Activated T-cell treated with anti-CD3 and anti-CD28 coated beads for 1 hour (primary cell): Measurements from ENCODE around the gene CX3CR1.
"Not testable (repeated sequence)": the region's sequence is repeated elsewhere in the genome, so short reads cannot be mapped to it uniquely, and the experiment has no call there.

Source experiments
- DNase-seq: peaks from one replicate; pipeline ENCODE4 v3.0.0-alpha.2; 2020; ENCODE audit warnings: low read depth

CX3CR1 gene

DNA sequence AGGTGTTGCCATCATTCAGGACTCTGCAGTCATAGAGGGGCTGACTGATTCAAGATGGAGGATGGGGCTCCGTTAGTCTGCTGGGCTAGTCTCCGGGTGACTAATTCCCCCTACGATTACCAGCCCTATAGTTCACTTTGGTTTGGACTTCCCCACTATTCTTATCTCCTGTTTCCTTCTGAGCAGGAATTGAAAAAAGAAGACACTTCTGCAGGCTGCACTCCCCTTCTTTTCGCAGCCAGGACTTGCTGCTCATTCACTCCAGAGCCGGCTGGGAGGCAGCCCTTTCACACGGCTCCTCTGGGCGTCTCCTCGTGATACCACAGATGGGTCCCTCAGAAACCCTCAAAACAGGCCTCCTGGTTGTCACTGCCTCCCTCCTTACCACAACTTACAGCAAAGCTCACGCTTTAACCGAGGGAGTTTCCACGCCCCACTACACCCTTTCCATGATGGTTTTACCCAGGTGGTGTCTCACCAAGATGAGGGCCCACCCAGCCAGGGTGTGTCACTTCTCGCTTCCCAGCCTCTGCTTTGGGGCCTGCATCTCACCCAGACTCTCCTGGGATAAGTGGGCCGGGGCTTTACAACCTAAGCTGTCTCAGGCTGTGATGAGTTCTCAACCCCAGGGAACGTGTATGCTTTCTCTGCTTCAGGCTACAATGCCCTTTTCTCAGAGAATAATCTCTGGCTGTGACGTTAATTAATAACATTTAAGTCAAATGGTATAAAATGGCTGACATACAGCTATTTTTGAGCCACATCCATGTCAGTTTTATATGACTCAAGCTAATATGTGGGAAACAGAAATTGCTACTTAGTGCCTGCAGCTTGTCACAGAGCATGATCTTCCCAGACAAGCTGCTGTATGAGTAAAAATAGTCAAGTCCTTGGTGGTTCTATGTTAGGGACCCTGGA, 11.9 kb downstream of the CX3CR1 start:
- peak; percentile 36 for DNase-seq

DNA sequence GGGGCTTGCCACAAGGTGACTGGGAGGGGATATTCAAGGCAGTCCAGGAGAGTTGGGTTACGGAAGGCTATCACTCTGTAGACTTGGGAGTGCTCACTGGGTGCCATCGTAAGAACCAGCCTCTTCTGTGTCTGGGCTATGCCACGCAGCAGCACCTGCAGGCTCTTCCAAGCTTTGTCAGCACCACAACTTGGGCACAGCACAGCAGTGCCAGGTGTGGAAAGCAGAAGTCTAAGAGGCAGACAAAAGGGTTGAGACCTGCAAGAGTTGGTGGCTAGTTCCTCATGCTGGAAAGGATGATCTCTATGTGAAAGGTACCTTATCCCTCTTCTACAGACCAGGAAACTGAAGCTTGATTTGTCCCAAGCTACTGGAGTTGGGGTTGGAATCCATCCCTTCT, 15.8 kb downstream of the CX3CR1 start:
- no peak for DNase-seq

DNA sequence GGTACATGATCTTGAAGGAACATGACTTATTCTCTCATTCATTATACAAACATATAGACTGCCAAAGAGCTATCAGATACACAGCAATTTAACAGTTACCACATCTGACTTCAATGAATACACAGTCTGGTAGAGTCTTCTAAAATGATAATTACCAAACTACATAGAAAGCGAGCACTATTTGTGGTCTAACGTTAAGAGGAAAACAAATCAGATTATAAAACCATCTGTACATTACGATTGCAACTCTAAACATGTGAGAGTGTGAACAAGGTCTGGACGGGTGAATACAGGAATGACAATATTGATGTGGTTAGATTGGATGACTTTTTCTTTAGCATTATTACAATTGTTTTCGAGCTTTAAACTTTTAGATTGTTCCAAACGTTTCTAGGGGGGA, 16.3 kb downstream of the CX3CR1 start:
- no peak for DNase-seq

DNA sequence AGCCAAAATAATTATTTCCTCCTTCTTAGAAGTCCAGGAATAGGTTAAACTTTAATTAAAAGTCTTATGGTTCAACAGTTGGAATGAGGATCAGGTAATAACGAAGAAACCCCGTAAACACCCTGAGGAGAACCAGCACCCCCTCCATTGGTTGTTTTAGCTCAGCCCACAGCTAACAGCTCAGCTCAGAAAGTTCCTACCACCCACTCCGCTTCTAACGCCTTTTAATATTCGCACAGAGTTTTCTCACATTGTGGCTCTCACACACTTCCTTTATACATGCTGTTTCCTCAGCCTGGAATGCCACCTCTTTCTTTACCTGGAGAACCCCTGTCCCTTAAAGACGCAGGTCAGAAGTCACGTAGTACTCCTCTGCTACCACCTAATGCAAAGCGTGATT, 17.0 kb downstream of the CX3CR1 start:
- DNase-seq: no peak

DNA sequence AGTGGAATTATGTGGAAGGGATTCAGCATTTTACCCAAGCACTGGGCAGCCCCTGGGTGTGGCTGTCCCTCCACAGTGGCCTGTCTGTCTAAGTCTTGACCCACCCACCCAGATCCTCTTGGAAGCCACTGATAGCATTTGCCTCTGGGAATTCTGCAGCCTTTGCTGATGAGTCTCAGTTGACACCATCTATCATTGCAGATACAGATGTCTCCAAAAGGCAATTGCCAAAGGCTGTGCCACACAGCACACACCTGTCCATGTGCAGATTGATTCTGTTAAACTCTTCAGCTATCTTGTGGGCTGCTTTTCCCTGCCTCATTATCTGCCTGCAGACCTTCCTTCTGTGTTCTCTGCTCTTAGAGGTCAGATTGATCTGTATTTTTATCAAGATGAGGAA, 18.1 kb downstream of the CX3CR1 start:
- DNase-seq: no peak

DNA sequence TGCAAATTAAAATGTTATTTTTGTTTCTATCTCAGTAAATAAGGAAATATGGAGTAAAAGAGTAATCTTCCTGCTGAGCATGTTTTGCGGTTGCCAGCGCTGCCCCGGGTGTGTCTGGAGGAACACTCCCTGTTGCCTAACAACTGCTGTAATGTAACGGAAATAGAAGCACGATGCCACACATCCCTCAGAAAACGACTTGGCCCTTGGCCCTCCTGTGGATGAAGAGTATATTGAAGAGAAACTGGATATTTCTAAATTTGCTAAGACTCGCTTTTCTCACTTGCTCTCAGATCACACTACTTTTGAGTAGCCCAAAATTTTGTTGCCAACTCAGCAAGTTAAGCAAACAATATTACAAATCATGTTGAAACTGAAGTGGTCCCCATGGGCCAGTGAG, 18.9 kb downstream of the CX3CR1 start:
- peak; percentile 12 for DNase-seq

DNA sequence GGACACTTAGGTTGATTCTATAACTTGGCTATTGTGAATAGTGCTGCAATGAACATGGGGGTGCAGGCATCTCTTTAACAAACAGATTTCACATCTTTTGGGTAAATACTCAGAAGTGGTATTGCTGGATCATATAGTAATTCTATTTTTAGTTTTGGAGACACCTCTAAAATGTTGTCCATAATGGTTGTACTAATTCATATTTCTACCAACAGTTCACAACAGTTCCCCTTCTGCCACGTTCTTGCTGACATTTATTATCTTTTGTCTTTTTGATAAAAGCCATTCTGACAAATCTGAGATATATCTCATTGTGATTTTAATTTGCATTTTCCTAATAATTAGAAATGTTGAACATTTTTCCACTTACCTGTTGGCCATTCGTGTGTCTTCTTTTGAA, 19.5 kb downstream of the CX3CR1 start:
- no peak for DNase-seq

DNA sequence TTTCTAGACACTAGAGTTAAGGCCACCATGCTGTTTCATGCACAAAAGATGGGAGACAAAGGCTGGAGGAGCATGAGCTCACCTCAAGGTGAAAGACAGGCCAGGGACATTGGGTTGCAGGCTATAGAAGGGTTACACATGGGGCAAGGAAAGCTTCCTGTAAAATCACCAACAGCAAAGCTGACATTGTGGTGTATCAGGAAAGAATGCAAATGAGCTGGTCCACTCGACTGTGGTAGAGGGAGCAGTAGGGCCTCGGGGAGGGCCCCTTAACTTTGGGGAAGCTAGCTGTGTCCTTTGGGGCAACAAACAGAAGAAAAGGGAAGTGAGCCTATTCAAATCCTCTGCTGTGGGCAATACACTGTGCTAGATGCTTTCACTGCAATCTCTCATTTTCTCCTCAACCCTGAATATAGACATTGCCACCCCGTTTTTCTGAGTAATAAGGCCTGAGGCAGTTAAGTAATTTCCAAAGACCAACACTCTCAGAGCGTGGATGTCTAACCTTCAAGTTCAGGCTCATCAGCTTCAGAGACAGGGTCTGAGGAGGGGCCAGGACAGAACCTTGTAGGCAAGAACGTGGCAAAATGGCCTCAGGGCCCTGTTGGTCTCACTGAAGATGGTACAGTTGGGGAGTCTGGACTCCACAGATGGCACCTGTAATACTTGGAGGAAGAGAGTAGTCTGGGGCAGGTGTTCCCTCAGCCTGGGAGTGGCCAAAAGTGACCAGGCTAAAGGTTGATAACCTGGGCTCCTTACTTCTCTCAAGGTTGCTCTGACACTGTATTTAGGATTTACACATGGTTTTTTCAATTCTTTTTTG, 24.1 kb downstream of the CX3CR1 start:
- no peak for DNase-seq

DNA sequence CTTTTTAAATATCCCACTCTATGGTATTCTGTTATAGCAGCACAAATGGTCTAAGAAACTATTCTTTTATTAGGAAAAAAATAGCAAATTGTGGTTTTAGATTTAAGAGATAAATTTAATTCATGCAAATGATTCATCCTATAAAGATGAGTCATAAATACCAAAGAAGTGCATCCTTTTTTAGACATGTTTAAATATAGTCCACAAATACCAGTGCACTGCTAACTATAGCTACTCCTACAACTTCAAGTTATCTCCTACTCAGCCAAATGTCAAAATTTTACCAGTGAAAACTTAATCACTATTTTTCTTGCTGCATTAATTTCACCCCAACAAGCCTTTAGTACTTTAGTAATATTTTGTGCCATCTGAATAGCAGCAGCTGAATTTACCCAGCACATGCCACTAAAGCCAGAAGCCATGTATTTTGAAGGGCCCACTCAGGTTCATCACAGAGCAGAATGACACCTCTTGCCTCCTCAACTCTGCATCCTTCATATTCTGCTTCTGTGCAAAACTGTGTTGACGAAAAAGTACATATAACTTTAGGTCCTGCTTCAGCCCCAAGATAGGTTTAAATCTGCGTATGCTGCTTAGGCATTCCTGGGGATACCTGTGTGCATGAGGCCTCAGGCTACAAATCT, 24.9 kb downstream of the CX3CR1 start:
- DNase-seq: no peak

DNA sequence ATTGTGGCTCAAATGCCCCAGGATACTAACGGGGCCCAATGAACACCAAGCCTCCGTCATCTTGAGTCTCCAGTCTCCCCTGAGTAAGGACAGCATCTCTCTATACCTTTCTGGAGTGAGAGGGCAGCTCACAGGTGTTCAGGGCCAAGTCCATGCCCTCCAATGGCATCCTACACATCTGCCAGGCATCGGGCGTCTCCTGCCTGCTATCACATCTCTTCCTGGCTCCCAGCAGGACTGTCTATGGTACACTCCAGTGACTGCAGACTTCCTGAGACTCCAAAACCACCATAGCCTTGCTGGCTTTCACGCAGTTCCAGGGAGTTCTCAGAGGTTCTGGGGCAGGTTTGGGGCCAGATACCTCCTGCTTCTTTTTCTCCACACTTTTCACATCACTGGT, 28.3 kb downstream of the CX3CR1 start:
- DNase-seq: no peak

DNA sequence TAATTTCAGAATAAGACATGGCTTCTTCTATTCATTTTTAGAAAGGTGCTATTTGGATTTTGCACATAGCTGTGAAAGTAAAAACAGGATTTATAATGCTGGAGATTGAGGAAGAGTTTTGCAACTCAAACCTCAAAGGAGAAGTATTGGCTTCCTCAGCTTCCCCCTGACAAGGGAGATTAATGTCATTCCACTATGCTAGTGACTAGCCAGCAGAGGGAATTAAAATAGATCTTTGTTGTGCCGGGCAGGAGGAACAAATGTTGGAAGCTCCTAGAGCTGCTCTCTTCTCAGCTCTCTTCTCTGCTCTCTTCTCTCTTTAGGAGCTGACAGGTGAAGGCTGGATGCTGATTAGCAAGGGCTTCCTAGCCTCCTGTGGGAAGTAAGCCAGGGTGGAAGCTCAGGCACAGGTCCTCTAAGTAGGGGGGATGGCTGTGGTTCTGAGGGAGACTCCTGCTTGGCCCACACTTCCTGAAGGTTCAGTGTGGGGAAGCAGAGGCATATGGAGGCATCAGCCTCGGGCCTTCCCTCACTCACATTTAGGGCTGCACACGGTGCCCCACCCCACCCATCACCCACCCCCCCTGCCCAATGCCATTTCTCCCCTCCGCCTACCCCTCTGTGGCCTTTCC, 29.6 kb downstream of the CX3CR1 start:
- DNase-seq: no peak

DNA sequence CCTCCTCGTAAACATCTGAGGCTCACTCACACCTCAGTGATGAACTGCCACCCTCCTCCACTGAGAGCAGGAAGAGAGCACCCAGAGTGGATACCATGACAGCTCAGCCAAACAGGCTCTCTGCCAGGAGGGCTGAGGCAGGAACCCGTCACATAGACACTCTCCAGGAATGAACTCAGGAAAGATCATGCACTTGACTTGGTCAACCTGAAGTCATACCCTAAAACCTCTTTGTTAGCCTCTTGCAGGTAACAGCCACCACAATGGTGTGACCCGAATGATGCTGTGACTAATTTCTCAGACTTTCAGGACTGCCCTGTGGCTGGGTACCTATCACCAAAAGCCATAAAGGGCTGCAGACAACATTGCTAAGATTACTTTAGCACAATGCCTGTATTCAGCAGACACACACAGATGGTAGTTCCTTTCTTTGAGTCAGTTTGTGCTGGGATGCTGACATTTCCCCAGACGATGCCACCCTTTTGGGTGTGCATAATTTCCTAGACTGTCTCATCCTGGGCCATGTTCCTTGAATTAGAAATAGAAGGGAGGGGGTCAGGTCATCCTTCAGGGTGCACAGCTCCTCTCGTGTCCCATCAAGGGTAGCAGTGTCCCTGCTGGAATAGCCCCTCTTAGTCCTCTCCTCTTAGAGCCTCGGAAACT, 30.3 kb downstream of the CX3CR1 start:
- no peak for DNase-seq

DNA sequence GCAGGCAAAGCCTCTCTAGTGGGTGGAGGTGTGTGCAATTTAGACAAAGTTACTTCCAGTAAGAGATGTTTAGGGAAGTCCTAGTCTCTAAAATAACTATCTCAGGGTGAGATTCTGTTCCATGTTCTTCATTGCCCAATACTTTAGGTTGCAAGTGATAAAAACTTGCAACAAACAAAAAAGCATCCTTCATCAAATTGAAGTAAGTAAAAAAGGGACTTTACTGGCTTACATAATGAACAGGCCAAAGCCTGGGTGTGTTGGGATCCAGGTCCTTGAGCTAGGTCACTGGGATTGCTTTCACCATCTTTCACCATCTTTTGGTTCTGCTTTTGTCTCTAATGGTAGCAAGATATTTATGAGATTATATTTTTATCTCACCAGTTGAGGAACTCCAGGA, 38.3 kb downstream of the CX3CR1 start:
- no peak for DNase-seq

DNA sequence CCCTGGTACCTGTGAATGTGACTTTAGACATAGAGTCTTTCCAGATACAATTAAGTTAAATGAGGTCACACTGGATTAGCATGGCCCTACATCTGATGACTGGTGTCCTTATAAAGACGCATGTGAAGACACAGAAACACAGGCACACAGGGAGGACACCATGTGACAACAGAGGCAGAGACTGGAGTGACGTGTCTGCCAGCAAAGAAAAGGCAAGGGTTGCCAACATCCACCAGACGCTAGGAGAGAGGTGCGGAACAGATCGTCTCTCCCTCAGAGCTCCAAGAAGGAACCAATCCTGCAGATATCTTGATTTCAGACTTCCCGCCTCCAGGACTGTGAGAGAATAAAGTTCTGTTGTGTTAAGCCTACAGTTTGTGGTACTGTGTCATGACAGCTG, 42.8 kb downstream of the CX3CR1 start:
- DNase-seq: no peak

DNA sequence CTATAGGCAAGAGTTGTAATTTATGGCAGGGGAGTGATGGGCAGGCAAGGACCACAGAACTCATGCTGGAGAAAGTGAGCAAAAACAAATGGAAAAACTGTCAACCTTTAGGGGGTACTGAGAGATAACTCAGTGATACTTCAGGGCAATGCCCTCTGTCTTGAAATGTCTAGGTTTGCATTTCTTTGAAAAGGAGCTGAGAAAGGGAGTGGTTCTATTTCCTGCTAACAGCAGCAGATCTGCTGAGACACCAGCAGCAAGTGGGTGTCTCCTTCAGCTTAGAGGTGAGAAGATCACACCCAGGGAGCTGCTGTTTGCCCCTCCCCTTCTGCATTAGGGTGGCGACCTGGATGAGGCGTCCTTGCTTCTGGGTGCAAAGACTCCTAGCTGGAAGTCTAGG, 45.2 kb downstream of the CX3CR1 start:
- no peak for DNase-seq

DNA sequence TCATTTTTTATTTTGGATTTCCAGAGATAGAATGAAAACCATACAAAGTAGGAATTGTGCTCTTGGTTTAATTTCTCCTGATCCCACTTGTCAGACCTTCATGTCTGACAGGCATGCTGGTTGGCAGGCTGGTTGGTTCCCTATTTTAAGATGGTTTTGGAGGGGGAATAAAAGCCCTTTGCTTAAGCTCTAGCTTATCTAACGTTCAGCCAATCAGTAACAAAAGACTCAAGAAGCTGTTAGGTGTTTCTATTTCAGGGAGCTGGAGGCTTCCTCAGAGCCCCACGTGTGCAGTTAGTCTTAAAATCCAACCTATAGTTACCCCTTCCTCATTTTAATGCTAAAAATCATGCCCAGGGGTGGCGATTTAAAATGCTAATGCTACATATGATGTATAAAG, 47.0 kb downstream of the CX3CR1 start:
- no peak for DNase-seq

DNA sequence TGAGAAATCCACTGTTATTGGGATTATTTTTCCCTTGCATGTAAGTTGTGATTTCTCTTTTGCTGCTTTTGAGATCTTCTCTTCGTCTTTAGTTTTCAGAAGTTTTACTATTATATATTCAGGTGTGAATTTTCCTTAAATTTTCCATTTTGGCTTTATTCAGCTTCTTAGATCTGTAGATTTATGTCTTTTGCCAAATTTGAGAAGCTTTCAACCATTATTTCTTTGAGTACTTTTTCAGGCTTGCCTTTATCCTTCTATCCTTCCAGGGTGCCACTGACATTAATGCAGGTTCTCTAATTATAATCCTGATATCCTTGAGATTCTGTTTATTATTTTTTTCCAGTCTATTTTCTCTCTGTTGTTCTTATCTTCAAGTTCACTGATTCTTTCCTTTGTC, 49.4 kb downstream of the CX3CR1 start:
- DNase-seq: no peak

DNA sequence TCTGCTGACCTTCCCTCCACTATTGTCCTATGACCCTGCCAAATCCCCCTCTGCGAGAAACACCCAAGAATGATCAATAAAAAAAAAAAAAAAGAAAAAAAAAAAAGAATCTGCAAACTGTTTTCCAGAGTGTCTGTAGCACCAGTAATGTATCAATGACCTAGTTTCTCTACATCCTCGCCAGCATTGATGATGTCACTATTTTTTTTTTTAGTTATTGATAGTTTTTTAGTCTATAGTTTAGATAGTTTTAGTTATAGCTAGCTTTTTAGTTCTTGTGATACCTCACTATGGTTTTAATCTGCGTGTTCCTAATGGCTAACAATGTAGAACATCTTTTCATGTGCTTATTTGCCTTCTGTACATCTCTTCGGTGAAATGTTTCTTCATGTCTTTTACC, 51.3 kb downstream of the CX3CR1 start:
- no peak for DNase-seq

DNA sequence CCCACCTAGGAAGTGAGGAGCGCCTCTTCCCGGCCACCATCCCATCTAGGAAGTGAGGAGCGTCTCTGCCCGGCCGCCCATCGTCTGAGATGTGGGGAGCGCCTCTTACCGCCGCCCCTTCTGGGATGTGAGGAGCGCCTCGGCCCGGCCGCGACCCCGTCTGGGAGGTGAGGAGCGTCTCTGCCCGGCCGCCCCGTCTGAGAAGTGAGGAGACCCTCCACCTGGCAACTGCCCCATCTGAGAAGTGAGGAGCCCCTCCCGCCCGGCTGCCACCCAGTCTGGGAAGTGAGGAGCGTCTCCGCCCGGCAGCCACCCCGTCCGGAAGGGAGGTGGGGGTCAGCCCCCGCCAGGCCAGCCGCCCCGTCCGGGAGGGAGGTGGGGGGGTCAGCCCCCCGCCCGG, 52.2 kb downstream of the CX3CR1 start:
- DNase-seq: not testable (repeated sequence)

DNA sequence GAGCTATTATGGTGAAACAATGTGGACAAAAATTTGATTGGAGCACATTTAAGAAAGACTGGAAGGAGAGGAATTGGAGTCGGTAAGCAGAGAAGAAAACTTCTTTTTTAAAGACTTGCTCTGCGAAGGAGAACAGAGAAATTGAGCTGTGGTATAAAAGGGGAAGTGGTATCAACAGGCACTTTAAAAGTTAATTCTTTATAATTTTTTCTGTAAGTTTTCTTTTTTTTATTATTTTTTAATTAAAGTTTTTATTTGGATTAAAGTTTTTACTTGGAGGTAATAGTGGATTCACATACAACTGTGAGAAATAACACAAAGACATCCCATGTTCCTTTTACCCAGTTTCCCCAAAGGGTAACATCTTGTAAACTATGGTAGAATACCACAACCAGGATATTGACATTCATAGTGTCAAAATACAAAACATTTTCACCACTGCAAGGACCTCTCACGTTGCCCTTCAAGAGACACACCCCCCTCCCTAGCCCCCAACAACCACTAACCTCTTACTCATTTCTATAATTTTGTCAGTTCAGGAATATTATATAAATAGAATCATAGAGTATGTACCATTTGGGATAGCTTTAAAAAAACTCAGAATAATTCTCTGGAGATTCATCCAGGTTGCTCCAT, 53.6 kb downstream of the CX3CR1 start:
- no peak for DNase-seq

DNA sequence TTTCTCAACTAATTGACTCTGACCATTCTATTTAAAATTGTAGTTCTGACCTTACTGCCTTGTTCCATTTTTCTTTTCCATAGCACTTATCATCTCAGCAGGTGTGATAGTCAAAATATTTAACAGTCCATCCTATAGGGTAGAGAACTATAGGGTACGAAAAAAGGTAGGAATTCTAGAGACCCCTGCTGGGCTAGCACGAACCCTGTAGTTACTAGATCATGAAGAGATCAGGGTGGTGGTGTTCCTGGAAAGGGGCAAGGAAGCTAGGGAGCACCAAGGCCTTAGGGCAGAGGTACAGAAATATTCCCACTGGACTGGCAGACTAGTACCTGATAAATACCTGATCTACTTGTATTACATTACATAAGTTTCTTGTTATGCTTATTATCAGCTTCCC, 55.5 kb downstream of the CX3CR1 start:
- DNase-seq: no peak
